ENCODE results near the gene FKBP5.
"Not testable (repeated sequence)": the region's sequence is repeated elsewhere in the genome, so short reads cannot be mapped to it uniquely, and the experiment has no call there.

FKBP5 gene

GRCh38 chr6:35583893-35584688 lies 104.6 kb downstream of the FKBP5 start:
- DNase-seq (ENCODE audit: low spot score): no peak

GRCh38 chr6:35582315-35582714 lies 106.4 kb downstream of the FKBP5 start:
- DNase-seq (ENCODE audit: low spot score): no peak

DNA sequence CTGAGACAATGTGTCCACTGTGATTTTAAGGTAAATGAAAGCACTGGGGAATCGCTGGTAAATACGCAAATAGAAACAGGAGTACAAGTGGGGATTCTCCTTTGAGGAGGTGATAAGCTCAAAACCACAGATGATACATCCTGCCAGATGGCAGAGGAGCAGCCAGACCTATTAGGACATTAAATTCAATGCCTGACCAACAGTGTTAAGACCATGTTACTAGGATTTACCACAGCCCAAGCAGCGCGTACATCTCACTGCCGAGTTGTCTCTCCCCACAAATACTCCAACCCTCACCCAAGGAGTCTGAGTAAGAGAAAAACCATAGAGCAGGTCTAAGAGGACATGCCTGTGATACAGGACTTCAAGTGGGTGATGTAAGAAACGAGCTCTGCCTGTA lies 107.1 kb downstream of the FKBP5 start:
- no peak for DNase-seq (ENCODE audit: low spot score)

DNA sequence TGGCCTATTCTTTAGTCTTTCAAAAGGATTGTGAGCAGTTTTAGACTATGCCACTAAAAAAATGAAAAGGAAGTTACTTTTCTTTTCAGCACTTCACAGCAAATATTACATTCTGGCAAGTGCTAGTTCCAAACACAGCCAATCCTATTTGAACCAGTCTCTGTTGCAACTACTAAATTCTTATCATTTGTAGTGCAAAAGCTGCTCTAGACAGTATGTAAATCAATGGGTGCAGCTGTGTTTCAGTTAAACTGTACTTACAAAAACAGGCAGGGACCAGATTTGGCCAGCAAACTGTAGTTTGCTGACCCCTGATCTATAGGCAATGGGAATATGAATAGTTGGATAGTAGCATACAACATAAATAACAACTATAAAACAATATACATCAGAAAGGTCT lies 107.9 kb downstream of the FKBP5 start:
- DNase-seq (ENCODE audit: low spot score): no peak

DNA sequence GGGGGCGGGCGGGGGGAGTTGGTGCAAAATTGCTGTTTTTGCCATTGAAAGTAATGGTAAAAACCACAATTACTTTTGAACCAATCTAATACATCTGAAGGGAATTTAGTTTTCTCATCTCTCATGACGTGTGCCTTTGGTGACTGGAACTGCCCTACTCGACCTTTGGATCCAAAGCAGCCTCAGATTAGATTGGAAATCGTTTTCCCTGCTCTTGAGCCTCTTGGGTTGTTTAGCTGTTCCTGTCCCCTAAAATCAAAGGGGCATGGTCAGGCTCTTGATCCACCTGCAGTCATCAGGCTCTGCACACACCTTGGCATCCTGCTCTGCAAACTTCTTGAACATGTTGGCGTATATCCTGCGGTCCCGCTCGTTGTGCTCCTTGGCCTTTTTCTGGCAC lies 112.0 kb downstream of the FKBP5 start:
- DNase-seq (ENCODE audit: low spot score): no peak

- no peak for DNase-seq (ENCODE audit: low spot score)
Observed at GRCh38 chr6:35573495-35574110, 115.1 kb downstream of the FKBP5 start.

DNA sequence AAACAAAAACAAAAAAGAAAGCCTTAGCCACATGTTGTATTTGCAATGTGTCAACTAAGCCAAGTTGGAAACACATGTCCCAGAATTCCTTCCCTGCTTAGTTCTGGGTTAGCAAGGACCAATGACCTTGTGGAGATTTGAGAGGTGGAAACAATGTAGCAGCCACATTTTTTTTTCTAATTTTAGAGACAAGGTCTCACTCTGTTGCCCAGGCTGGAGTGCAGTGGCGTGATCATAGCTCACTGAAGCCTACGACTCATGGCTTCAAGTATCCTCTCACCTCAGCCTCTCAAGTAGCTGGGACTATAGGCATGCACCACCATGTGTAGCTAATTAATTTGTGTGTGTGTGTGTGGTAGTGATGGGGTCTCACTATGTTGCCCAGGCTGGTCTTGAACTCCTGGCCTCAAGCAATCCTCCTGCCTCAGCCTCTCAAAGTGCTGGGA lies 117.8 kb downstream of the FKBP5 start:
- not testable (repeated sequence) for DNase-seq (ENCODE audit: low spot score)

DNA sequence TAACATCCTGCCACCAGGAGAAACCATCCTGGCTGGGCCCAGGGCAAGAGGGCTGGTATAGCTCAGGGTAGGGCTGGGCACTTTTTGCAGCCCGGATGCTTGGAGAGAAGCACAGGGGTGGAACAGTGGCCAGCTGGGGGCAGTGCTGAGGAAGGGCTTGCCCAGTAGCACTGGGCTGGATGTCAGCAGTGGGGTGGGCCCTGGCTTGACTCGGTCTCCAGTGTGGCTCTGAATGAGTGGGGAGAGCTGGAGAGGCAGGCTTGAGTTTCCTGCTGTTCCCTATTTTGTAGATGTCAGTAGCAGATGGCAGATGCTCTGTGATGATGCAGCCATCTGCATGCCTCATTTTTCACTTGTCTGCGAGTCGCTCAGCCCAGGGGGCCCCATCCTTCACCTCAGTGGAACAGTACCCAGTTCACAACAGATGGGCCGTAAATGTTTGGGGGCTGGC lies 119.7 kb downstream of the FKBP5 start:
- no peak for DNase-seq (ENCODE audit: low spot score)

- DNase-seq (ENCODE audit: low spot score): no peak
Observed at GRCh38 chr6:35566794-35567193, 121.9 kb downstream of the FKBP5 start.

DNA sequence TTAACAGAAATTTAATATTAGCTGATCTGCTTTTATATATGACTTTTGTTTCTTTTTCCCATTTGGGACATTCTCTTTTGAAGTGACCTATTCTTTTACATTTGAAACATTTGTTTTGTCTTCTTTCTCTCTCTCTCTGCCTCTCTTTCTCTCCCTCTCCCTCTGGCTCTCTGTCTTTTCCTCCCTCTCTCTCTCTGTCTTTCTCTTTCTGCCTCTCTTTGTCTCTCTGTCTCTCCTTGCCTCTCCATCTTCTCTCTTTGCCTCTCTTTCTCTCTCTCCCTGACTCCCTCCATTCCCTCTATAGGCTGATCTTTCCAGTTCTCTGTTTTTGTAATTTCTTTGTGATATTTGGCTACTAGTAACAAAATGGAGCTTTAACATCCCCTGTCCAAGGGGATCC lies 124.0 kb downstream of the FKBP5 start:
- no peak for DNase-seq (ENCODE audit: low spot score)

- DNase-seq (ENCODE audit: low spot score): no peak
Observed at GRCh38 chr6:35562060-35562459, 126.7 kb downstream of the FKBP5 start.

GRCh38 chr6:35561113-35561512 lies 127.6 kb downstream of the FKBP5 start:
- DNase-seq (ENCODE audit: low spot score): no peak

DNA sequence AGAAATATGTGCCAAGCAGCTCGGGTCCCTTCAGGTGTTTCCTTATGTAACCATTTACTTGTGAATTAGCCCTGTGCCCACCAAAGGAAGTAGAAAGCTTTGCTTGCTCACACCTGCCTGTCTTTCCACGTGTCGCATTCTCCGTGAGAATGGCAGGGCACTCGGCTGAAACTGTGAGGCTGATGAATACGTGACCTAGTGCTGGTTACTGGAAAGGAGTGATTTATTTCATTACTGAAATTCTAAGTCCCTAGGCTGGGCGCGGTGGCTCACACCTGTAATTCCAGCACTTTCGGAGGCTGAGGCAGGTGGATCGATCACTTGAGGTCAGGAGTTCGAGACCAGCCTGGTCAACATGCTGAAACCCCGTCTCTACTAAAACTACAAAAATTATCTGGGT lies 130.1 kb downstream of the FKBP5 start:
- no peak for DNase-seq (ENCODE audit: low spot score)

GRCh38 chr6:35557239-35557638 lies 131.5 kb downstream of the FKBP5 start:
- DNase-seq (ENCODE audit: low spot score): no peak

DNA sequence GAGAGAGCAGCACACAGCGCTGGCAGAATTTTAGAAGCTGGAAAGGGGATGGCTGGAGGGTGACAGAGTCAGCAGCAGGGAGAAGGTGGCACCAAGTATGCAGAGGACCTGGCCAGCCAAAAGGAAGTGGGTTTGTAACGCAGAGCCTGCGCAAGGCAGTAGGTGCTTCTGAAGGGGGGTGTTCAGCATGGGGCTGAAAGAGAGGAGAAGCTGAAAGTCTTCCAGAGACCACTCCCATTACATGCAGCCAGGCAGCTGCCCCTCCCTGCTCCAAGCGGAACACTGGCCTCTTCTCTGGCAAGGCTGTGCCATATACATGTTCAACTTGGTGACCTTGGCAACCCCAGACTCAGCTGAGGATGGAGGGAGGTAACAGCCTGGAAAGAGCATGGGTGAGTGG lies 133.9 kb downstream of the FKBP5 start:
- no peak for DNase-seq (ENCODE audit: low spot score)

GRCh38 chr6:35553315-35553714 lies 135.4 kb downstream of the FKBP5 start:
- no peak for DNase-seq (ENCODE audit: low spot score)

GRCh38 chr6:35552285-35552917 lies 136.3 kb downstream of the FKBP5 start:
- no peak for DNase-seq (ENCODE audit: low spot score)

DNA sequence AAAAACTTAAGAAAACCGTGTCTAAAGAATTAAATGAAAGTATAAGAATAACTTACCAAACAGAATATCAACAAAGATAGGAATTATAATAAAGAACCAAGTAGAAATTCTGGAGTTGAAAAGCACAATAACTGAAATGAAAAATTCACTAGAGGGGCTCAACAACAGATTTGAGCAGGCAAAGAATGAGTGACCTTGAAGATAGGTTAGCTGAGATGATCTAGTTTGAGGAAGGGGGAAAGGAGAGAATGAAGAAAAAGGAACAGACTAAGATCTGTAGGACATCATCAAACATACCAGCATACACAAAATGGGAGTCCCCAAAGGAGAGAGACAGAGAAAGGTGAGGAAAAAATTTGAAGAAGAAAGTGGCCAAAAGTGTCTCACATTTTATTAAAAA lies 138.3 kb downstream of the FKBP5 start:
- DNase-seq (ENCODE audit: low spot score): no peak

- no peak for DNase-seq (ENCODE audit: low spot score)
Observed at GRCh38 chr6:35547676-35548075, 141.0 kb downstream of the FKBP5 start.

GRCh38 chr6:35544769-35545361 lies 143.8 kb downstream of the FKBP5 start:
- DNase-seq (ENCODE audit: low spot score): no peak

DNA sequence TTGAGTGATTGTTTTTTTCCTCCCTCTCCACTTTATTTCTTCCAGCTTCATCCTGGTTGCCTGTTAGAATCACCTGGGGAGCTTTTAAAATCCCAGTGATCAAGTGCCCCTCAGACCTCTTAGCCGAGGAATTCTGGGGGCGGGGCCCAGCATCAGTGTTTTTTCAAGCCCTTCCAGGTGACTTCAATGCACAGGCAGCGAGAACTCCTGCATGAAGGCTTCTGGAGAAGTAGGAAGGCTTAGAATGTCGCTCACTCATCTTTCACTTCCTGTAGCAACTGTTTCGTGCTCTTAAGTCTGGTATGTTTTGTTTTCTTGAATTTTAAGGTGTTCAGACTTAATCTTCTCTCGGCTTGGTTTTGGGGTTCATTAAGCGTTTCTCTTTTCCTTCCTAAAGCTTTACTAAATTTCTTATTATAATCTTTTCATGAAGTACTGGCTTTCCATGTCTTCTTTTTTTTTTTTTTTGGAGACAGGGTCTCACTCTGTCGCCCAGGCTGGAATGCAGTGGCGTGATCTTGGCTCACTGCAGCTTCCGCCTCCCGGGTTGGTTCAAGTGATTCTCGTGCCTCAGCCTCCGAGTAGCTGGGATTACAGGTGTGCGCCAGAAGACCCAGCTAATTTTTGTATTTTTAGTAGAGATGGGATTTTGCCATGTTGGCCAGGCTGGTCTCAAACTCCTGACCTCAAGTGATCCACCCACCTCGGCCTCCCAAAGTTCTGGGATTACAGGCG lies 145.1 kb downstream of the FKBP5 start:
- DNase-seq (ENCODE audit: low spot score): no peak

DNA sequence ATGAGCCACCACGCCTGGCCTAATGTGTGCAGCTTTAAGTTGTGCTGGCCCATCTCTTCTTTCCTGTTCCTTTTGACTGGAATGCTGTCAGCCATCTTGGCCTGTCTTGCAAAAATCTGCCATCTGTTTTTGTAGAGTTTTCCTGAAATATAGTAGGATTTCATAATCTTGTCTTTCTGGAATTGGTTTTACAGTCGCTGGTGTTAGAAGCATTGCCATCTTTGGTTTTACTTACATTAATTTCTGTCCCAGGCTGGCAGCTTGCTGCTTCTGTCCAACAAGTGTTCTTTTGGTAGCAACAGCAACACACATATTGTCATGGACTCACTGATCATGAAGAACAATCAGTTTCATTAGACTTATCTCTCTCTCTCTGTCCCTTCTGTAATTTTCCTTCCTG lies 146.9 kb downstream of the FKBP5 start:
- no peak for DNase-seq (ENCODE audit: low spot score)

Data from HuH-7.5 (cell line).